K562 (cell line): ENCODE data around the gene LIMS3. TPM values are rescaled to one million over a fixed set of nuclear protein-coding genes. Genes with fewer than 3 reads are reported as not detected.
"Not testable (repeated sequence)": the region's sequence is repeated elsewhere in the genome, so short reads cannot be mapped to it uniquely, and the experiment has no call there.

Experiments
- ATAC-seq: fragments of 200-7000 bp; cut with Tn5 transposase; 3 replicates; pipeline ENCODE4 v1.9.1; 2020; ENCODE audit warnings: moderate library complexity
- BruUV-seq: library from RNA; stranded (reverse); fragments of 400-500 nt; replicated peaks from 2 replicates; lab custom pipeline; 2021; lab: Mats Ljungman, UMichigan
- CTCF ChIA-PET: fragments of 300-600 bp; formaldehyde crosslinking; extraction: SDS; loops from one replicate; lab custom pipeline; 2021; ENCODE audit warnings: low intra/inter-chr PET ratio; lab: Yijun Ruan, JAX
- POLR2A ChIA-PET: fragments of 300-600, 350-650 bp; sonication (Branson Sonifier 250); formaldehyde crosslinking; extraction: SDS; loops from one replicate; lab custom pipeline; 2021; ENCODE audit warnings: antibody characterized with exemption, inconsistent platforms; lab: Yijun Ruan, JAX
- DNase-seq, 4 experiments: peaks; one replicate each; pipeline versions ENCODE4 v3.0.0 to v3.0.0-alpha.2; 2011 to 2018; ENCODE audit warnings: low spot score in 3 of 4, mixed read lengths in 3 of 4; ENCODE audit errors: extremely low read depth in 1 of 4
- FAIRE-seq: peaks from 2 replicates; lab custom pipeline; 2011; peaks lifted over from hg19 to GRCh38; lab: Jason Lieb, UNC
- H2AFZ ChIP-seq: 2 replicates; pipeline ENCODE4 v1.6.0; 2011; ENCODE audit warnings: low read depth, low read length, control low read depth, inconsistent platforms
- H3K27ac ChIP-seq: fragments of 200-600 bp; 3 replicates; pipeline ENCODE4 v1.8.0; 2011; ENCODE audit warnings: low read depth, mild to moderate bottlenecking, control low read depth, inconsistent platforms, low read length, moderate library complexity, mixed read lengths; ENCODE audit errors: extremely low read depth
- H3K27me3 ChIP-seq, 2 experiments: fragments of 300-600 bp in 1 of 2; 2 replicates in 1 of 2; 3 replicates in 1 of 2; pipeline versions ENCODE4 v1.6.0 to v1.8.0; 2011; ENCODE audit warnings: inconsistent platforms in 2 of 2, low read length in 2 of 2, mild to moderate bottlenecking in 1 of 2, mixed read lengths in 1 of 2, moderate library complexity in 1 of 2; ENCODE audit not compliant: control insufficient read depth in 2 of 2, insufficient read depth in 2 of 2
- H3K36me3 ChIP-seq: fragments of 300-600 bp; 3 replicates; pipeline ENCODE4 v1.8.0; 2011; ENCODE audit warnings: mild to moderate bottlenecking, low read length, inconsistent platforms; ENCODE audit not compliant: control insufficient read depth, insufficient read depth
- H3K4me1 ChIP-seq, 2 experiments: fragments of 200-600 bp in 1 of 2; replicated peaks in 1 of 2; 2 replicates in 1 of 2; 3 replicates in 1 of 2; pipeline versions ENCODE4 v1.5.1 to v1.8.0; 2011; ENCODE audit warnings: inconsistent platforms in 2 of 2, low read length in 2 of 2, mild to moderate bottlenecking in 1 of 2, mixed read lengths in 1 of 2, moderate library complexity in 1 of 2; ENCODE audit not compliant: control insufficient read depth in 2 of 2, insufficient read depth in 2 of 2
- H3K4me2 ChIP-seq: 2 replicates; pipeline ENCODE4 v1.6.1; 2011; ENCODE audit warnings: low read length, control low read depth, inconsistent platforms, mixed read lengths; ENCODE audit not compliant: insufficient read depth
- H3K4me3 ChIP-seq: fragments of 200-600 bp; sonication (generic), shearing (Covaris generic); 2 replicates; pipeline ENCODE4 v1.5.1; 2016; ENCODE audit warnings: control low read depth, inconsistent platforms
- H3K79me2 ChIP-seq: fragments of 200-600 bp; 3 replicates; pipeline ENCODE4 v1.8.0; 2011; ENCODE audit warnings: low read length, inconsistent platforms; ENCODE audit not compliant: control insufficient read depth, insufficient read depth
- H3K9ac ChIP-seq, 2 experiments: 2 replicates each; pipeline versions ENCODE4 v1.6.0 to v1.6.1; 2011; ENCODE audit warnings: low read depth in 2 of 2, low read length in 2 of 2, control low read depth in 1 of 2, inconsistent platforms in 1 of 2, mild to moderate bottlenecking in 1 of 2, mixed read lengths in 1 of 2; ENCODE audit not compliant: insufficient read depth in 1 of 2
- H3K9me1 ChIP-seq: one replicate; pipeline ENCODE4 v1.6.0; 2011; ENCODE audit warnings: inconsistent platforms, mild to moderate bottlenecking, low read length, moderate library complexity; ENCODE audit not compliant: control insufficient read depth, insufficient read depth
- H3K9me3 ChIP-seq: replicated peaks from 2 replicates; pipeline ENCODE4 v1.5.1; 2011; ENCODE audit warnings: low read depth, low read length, inconsistent platforms; ENCODE audit not compliant: control insufficient read depth, insufficient read depth
- H4K20me1 ChIP-seq: replicated peaks from 2 replicates; pipeline ENCODE4 v1.6.1; 2011; ENCODE audit warnings: low read length, inconsistent platforms, mixed read lengths; ENCODE audit not compliant: control insufficient read depth, insufficient read depth
- WGBS: fragments of 100-300 bp; shearing (Covaris generic); methylation state at CpG from one replicate; pipeline ENCODE4 v1.1.6; 2016; ENCODE audit warnings: low coverage, mixed read lengths; ENCODE audit not compliant: insufficient coverage; ENCODE audit errors: missing lambda C conversion rate; 5-methylcytosine and 5-hydroxymethylcytosine counted together
- in situ Hi-C: fragments of 300-500 bp; cut with MboI; formaldehyde crosslinking; loops from 4 replicates; pipeline ENCODE4 v1.15.0; 2018; ENCODE audit warnings: inconsistent platforms, mixed read lengths
- intact Hi-C: fragments of 100-400 bp; cut with micrococcal nuclease; formaldehyde crosslinking; loops from 2 replicates; pipeline ENCODE4 v1.14.2; 2022
- polyA plus RNA-seq, 8 experiments: library from polyadenylated mRNA; depleted of rRNA in 4 of 8; stranded (reverse) in 5 of 8; unstranded in 3 of 8; fragments of >200 nt; fragmentation: Nextera tagmentation in 2 of 8; fragmentation: Illumina TruSeq in 1 of 8; extraction: Ambion mirVana in 2 of 8; extraction: Trizol in 1 of 8; gene quantifications; 2 replicates each; pipeline versions ENCODE4 v1.2.1 to v1.2.3, GENCODE V29; 2011 to 2014; ENCODE audit warnings: inconsistent platforms in 1 of 8, missing spikeins in 1 of 8
- total RNA-seq, 7 experiments: library from RNA; depleted of rRNA in 6 of 7; stranded (reverse); fragments of >200 nt in 6 of 7; fragmentation: Illumina TruSeq in 2 of 7; extraction: Trizol in 2 of 7; gene quantifications; 2 replicates each; pipeline versions ENCODE4 v1.2.1 to v1.2.3, GENCODE V29; 2011 to 2021; ENCODE audit warnings: low replicate concordance in 1 of 7

LIMS3 gene
- total and polyA plus RNA-seq, 9 of the 15 experiments (the other 6 are each of a cell fraction or from before 2014, with no cell fraction given): 0.36 to 4.5 (median 1.8) TPM

GRCh38 chr2:109966107-109966736 is 67.7 kb downstream of the LIMS3 start:
- H3K27me3 ChIP-seq, H4K20me1 ChIP-seq, H3K79me2 ChIP-seq, H3K9ac ChIP-seq, H3K9me1 ChIP-seq, H3K9me3 ChIP-seq, H2AFZ ChIP-seq, H3K36me3 ChIP-seq, H3K4me3 ChIP-seq, H3K4me2 ChIP-seq, in situ Hi-C loops, CTCF ChIA-PET, ATAC-seq, POLR2A ChIA-PET, BruUV-seq, intact Hi-C loops, H3K27ac ChIP-seq, DNase-seq, H3K4me1 ChIP-seq, FAIRE-seq: not testable (repeated sequence)
- no CpG with 5 or more reads among the region's 3 CpGs for WGBS

- H3K4me2 ChIP-seq, ATAC-seq, H2AFZ ChIP-seq, H3K27ac ChIP-seq, BruUV-seq, H4K20me1 ChIP-seq, H3K4me3 ChIP-seq, H3K79me2 ChIP-seq, DNase-seq, H3K4me1 ChIP-seq, H3K27me3 ChIP-seq, POLR2A ChIA-PET, H3K9me3 ChIP-seq, H3K9ac ChIP-seq, intact Hi-C loops, CTCF ChIA-PET, FAIRE-seq, in situ Hi-C loops, H3K9me1 ChIP-seq, H3K36me3 ChIP-seq: not testable (repeated sequence)
- no CpG with 5 or more reads among the region's 1 CpG for WGBS
Measured at GRCh38 chr2:109966858-109967257, 68.4 kb downstream of the LIMS3 start.

GRCh38 chr2:109969864-109970263 is 71.4 kb downstream of the LIMS3 start:
- H3K36me3 ChIP-seq, H3K9ac ChIP-seq, FAIRE-seq, H3K4me1 ChIP-seq, BruUV-seq, H3K27me3 ChIP-seq, H3K4me2 ChIP-seq, H3K4me3 ChIP-seq, H3K79me2 ChIP-seq, in situ Hi-C loops, intact Hi-C loops, H2AFZ ChIP-seq, CTCF ChIA-PET, H3K27ac ChIP-seq, H3K9me3 ChIP-seq, H3K9me1 ChIP-seq, DNase-seq, POLR2A ChIA-PET, H4K20me1 ChIP-seq: not testable (repeated sequence)
- ATAC-seq: peak; percentile 93
- WGBS: no CpG with 5 or more reads among the region's 14 CpGs

- H3K9me1 ChIP-seq, H3K36me3 ChIP-seq, H3K9ac ChIP-seq, H3K4me3 ChIP-seq, H2AFZ ChIP-seq, H3K4me1 ChIP-seq, H3K27me3 ChIP-seq, H3K4me2 ChIP-seq, intact Hi-C loops, CTCF ChIA-PET, ATAC-seq, H3K27ac ChIP-seq, H4K20me1 ChIP-seq, H3K9me3 ChIP-seq, DNase-seq, in situ Hi-C loops, FAIRE-seq, BruUV-seq, POLR2A ChIA-PET, H3K79me2 ChIP-seq: not testable (repeated sequence)
- no CpG with 5 or more reads among the region's 10 CpGs for WGBS
Measured at GRCh38 chr2:109971710-109972109, 73.2 kb downstream of the LIMS3 start.
